Type B pancreatic cell (in vitro differentiated cells): ENCODE measurements around the gene TSPAN7. TPM values are rescaled to one million over a fixed set of nuclear protein-coding genes. Genes with fewer than 3 reads are reported as not detected.

ENCODE experiments used
- DNase-seq: peaks from one replicate; pipeline ENCODE4 v3.0.0; 2021; ENCODE audit warnings: mixed read lengths; ENCODE audit not compliant: unreplicated experiment; ENCODE audit errors: extremely low spot score
- H3K27ac Mint-ChIP-seq: 2 replicates; pipeline ENCODE4 v1.8.0; 2021; ENCODE audit warnings: mild to moderate bottlenecking, mixed read lengths
- H3K27me3 Mint-ChIP-seq: 2 replicates; pipeline ENCODE4 v1.8.0; 2021; ENCODE audit warnings: mixed read lengths
- H3K36me3 Mint-ChIP-seq: 2 replicates; pipeline ENCODE4 v1.8.0; 2021; ENCODE audit warnings: mixed read lengths
- H3K4me1 Mint-ChIP-seq: one replicate; pipeline ENCODE4 v1.8.0; 2021; ENCODE audit warnings: mixed read lengths; ENCODE audit not compliant: unreplicated experiment
- H3K4me3 Mint-ChIP-seq: 2 replicates; pipeline ENCODE4 v1.8.0; 2021; ENCODE audit warnings: mild to moderate bottlenecking, mixed read lengths
- H3K9me3 Mint-ChIP-seq: 2 replicates; pipeline ENCODE4 v1.8.0; 2021; ENCODE audit warnings: mixed read lengths
- total RNA-seq: library from RNA; stranded (reverse); gene quantifications from 2 replicates; pipeline ENCODE4 v1.2.1, GENCODE V29; 2021; ENCODE audit warnings: low replicate concordance
- TF ChIP-seq, protein P1 (sequence below): fragments of 200-600 bp; sonication (generic); conservative IDR thresholded peaks from 2 replicates; pipeline ENCODE4 v1.5.0; 2021; ENCODE audit warnings: antibody characterized with exemption, mild to moderate bottlenecking

Gene TSPAN7
- total RNA-seq, 1 donor from 2014 or later: 21.8 TPM

DNA sequence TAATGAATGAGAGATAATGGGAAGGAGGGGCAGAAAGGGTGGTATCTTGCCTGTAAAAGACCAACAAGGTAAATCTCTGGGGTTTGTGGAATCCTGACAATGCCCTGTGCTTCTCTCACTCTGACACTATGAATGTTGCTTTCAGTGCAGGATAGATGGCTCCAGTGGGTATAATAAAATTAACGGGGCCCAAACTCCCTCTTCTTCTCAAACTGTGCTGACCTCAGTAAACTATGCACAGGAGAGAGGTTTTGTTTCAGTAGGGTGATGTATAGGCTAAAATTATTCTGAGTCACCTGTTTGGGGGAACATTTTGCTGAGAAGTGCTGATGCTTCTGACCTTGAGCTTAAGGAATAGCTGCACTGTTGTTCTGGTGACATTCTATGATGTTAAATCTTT, 82.6 kb downstream of the TSPAN7 start:
- no peaks in the 10 kb centered on the region for H3K36me3 Mint-ChIP-seq
- H3K4me3 Mint-ChIP-seq: no peak overlapping the region
- no peaks in the 10 kb centered on the region for H3K9me3 Mint-ChIP-seq
- TF ChIP-seq, protein P1, sequence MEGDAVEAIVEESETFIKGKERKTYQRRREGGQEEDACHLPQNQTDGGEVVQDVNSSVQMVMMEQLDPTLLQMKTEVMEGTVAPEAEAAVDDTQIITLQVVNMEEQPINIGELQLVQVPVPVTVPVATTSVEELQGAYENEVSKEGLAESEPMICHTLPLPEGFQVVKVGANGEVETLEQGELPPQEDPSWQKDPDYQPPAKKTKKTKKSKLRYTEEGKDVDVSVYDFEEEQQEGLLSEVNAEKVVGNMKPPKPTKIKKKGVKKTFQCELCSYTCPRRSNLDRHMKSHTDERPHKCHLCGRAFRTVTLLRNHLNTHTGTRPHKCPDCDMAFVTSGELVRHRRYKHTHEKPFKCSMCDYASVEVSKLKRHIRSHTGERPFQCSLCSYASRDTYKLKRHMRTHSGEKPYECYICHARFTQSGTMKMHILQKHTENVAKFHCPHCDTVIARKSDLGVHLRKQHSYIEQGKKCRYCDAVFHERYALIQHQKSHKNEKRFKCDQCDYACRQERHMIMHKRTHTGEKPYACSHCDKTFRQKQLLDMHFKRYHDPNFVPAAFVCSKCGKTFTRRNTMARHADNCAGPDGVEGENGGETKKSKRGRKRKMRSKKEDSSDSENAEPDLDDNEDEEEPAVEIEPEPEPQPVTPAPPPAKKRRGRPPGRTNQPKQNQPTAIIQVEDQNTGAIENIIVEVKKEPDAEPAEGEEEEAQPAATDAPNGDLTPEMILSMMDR: no peak
- H3K27me3 Mint-ChIP-seq: no peaks in the 10 kb centered on the region
- no peak for DNase-seq
- H3K27ac Mint-ChIP-seq: no peak overlapping the region
- H3K4me1 Mint-ChIP-seq: no peaks in the 10 kb centered on the region

DNA sequence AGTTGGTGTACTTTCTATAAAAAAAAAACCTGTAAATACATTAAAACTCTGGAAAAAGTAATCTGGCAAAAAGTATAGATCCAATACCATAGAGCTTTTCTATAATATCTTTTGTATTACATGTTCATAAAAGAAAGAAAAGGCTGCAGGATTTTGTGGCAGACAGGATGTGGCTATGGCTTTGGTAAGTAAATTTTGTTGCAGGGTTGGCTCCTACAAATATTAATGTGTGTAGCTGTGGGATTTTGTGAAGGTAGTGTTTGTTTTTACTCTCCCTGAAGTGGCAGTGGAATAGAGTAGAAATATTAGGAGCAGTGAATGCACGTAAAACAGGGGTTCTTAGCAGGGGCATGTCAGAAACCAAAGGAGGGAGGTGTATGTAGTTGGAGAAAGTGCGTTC, 84.8 kb downstream of the TSPAN7 start:
- no peaks in the 10 kb centered on the region for H3K9me3 Mint-ChIP-seq
- DNase-seq: no peak
- H3K4me1 Mint-ChIP-seq: no peaks in the 10 kb centered on the region
- no peaks in the 10 kb centered on the region for H3K36me3 Mint-ChIP-seq
- no peaks in the 10 kb centered on the region for H3K27me3 Mint-ChIP-seq
- H3K27ac Mint-ChIP-seq: no peak overlapping the region
- TF ChIP-seq, protein P1: no peak
- H3K4me3 Mint-ChIP-seq: no peak overlapping the region

DNA sequence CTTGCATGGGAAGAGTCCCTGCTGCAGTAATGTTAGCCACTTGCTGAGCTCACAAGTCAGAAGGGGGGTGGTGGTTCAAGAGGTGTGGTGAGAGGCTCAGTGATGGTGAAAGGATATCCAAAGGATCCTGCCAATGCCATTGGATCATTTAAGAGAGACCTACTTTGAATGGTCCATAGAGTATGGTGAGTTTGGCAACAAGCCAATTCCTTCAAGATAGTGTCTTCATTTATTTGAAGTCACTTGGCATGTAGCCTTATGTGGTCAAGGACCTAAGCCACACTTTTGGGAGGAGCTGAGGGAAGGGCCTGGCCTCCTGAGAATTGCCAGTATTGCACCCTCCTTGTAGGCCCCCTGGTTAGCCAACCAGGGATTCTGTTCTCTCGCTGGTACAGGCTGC, 87.9 kb downstream of the TSPAN7 start:
- no peaks in the 10 kb centered on the region for H3K36me3 Mint-ChIP-seq
- H3K9me3 Mint-ChIP-seq: no peaks in the 10 kb centered on the region
- no peaks in the 10 kb centered on the region for H3K27me3 Mint-ChIP-seq
- no peak for DNase-seq
- TF ChIP-seq, protein P1: no peak
- no peak overlapping the region for H3K27ac Mint-ChIP-seq
- no peak overlapping the region for H3K4me3 Mint-ChIP-seq
- no peaks in the 10 kb centered on the region for H3K4me1 Mint-ChIP-seq

DNA sequence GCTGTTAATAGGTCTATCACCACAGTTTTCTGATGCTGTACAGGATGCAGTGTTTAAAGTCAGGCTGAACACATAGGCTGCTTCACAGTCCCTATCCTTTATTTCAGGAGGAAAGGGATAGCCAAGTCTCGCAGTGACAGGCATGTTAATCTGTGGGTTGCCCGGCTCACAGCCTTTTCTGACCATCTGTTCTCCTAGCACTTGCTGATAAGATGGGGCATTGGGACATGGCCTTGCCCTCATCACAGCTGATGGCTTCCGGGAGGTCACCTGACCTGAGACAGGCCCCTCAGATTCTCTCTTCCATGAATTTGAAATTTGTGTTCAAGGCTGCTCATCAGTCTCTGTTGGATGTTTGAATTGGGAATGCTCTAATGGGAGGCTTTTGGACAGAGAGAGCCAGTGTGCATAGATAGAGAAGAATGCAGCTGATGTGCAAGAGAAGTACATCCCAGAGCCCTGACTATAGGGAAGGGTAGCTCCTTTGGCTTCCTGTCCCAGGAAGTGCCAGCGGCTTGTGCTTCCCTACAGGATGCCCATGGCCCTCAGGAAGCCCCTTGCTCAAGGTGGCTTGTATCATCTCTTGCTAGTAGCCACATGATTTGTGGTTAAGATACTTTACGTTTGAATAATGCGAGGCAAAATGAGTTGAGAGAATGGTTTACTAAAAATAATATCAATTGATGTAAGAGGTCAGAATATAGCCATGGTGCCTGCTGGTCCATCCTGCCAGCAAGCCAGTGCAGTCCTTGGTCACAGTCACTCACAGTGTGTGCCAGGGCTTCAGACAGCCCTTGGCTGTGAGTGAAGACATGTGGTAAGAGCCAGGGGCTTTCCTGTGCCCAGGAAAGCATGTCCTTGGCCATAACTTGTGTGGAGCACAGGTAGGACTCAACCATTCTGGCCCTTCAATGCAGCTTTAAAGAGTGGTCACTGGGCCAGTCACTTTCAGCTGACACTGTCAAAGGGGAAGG, 88.6 kb downstream of the TSPAN7 start:
- H3K4me3 Mint-ChIP-seq: no peak overlapping the region
- no peak for DNase-seq
- H3K27ac Mint-ChIP-seq: no peak overlapping the region
- H3K27me3 Mint-ChIP-seq: no peaks in the 10 kb centered on the region
- no peaks in the 10 kb centered on the region for H3K36me3 Mint-ChIP-seq
- TF ChIP-seq, protein P1: no peak
- H3K9me3 Mint-ChIP-seq: no peaks in the 10 kb centered on the region
- H3K4me1 Mint-ChIP-seq: no peaks in the 10 kb centered on the region

DNA sequence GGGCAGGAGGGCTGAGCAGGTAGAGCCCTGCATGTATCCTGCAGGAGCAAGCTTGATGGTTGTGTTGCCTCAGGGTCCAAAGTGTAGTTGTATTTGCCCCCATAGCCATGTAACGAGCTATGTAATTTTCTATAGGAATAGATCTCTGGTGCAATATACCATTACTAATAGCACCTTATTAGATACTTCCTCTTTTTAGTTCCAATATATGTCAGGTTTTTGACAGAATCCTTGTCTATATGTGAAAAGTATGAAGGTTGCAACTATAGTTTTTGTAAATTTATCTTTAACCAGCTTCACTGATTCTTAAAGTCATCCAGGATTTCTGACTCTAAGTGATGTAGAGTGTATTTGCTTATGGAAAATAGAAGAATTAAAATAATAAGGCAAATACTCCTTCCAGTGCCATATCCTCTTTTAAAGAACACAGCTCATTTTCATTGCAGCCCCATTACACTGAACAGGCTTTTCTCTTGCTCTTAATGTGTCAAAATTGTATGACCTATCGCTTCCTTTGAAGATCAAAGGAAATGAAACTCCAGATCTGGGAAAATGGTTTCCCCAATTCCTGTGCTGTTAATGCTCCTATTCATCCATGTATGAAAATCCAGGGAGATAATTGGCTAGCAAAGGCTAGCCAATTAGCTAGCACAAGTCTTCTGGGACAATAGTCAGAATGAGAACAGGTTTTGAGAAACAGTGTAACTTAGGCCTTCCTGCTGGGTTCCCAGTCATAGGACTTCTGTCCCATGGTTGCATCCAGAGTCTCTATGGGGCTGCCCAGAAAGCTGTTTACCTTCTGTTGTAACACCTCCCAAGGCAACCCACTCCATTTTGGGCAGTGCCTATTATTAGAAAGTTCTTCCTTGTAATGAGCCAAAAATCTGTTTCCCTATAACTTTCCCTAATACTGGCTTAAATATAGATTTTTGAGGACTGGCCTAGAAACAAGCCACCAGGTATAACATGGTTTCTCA, 90.6 kb downstream of the TSPAN7 start:
- H3K4me1 Mint-ChIP-seq: no peaks in the 10 kb centered on the region
- no peak overlapping the region for H3K27ac Mint-ChIP-seq
- H3K36me3 Mint-ChIP-seq: no peaks in the 10 kb centered on the region
- no peaks in the 10 kb centered on the region for H3K9me3 Mint-ChIP-seq
- TF ChIP-seq, protein P1: no peak
- no peak overlapping the region for H3K4me3 Mint-ChIP-seq
- DNase-seq: no peak
- H3K27me3 Mint-ChIP-seq: no peaks in the 10 kb centered on the region
